Measurements from ENCODE around the gene APBA1.
A peak's percentile ranks its signal among the peaks of the same experiment; 100 is the strongest.
"Not testable (repeated sequence)": the region's sequence is repeated elsewhere in the genome, so short reads cannot be mapped to it uniquely, and the experiment has no call there.

The APBA1 gene

DNA sequence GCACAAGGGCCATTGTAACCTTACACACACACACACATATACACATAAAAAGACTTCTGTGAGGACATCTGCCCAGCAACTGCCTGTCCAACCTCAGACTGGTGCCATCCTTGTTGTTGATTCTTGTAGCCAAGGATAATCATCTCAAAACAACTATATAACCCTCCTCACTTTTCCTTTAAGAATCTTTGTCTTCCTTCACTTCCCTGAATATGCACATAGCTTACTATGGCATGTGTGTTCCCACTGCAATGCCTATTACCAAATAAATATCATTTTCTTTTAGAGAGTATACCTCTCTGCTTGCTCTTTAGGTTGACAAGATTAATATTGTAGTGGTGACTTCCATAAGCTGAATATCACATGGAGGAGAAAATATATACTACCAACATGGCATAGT, 55.2 kb downstream of the APBA1 start:
- H3K4me3 ChIP-seq (ENCODE audit: low read depth, low read length), result no peak overlapping the region
- DNase-seq (ENCODE audit: low read depth), result no peak

DNA sequence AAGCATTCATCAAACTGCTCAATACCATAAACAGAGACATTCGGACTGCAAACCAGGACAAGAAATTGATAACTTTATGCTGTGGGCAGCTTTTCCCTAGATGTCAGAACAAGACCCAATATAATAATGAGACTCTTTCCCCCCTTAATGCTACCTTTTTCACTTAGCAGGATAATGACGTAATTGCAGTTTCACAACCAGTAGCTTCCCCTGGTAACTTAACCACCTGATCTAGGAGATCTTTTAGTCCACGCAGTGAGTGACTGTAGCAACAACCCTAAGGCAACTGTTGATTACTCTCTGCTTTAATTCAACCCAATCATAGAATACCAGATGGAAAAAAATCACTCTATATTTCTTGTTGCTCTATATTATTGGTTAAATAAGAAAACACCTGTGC, 56.3 kb downstream of the APBA1 start:
- H3K4me3 ChIP-seq (ENCODE audit: low read depth, low read length), result no peak overlapping the region
- DNase-seq (ENCODE audit: low read depth), result no peak

DNA sequence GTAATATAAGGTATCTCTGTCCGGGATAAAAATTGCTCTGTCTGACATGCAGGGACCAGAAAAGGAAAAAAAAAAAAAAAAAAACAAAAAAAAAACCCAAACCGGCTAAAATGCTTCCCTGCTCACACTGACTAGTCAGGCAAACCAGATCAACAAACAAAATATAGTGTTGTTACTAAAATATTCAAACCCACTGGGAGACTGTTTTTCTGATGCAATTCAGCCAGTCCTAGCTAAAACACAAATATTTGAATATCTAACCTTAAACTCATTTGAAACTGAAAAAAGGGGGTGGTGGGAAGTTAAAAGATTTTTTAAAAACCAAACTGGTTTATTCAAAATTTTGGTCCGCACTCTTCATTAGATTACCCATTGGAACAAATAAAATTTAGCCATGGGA, 61.0 kb downstream of the APBA1 start:
- H3K4me3 ChIP-seq (ENCODE audit: low read depth, low read length), result no peak overlapping the region
- DNase-seq (ENCODE audit: low read depth), result no peak

DNA sequence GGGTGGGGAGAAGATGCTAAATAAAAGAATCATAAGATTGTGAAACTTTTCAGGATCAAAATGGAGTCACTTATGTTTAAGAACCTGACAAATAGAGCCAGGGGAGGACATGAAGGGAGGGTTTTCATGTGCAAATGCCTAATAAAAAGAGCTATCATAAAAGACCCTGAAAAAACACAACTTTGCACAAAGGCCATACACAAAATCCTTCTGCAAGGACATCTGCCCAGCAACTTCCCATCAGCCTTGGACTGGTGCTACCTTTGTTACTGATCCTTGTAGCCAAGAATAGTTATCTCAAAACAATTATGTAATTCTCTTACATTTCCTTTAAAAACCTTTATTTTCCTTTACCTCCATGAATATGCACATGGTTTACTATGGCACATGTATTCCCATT, 63.0 kb downstream of the APBA1 start:
- DNase-seq (ENCODE audit: low read depth), result no peak
- no peak overlapping the region for H3K4me3 ChIP-seq (ENCODE audit: low read depth, low read length)

DNA sequence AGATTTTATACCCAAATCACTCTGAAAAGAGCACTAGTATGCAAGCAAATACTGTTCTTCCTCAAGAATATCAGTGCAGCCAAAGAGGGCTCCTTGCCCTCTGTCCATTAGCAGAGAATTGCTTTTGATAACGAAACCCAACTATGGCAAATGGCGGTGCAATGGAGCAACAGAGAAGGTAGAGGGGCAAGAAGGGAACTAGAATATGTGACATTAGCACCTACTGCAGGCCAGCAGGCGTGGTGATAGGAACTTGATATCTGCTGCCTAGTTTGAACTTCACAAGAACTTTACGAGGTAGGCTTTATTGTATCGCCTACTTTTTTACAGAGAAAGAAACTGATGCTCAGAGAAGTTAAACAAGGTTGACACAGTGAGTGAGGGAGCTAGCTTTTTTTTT, 66.1 kb downstream of the APBA1 start:
- H3K4me3 ChIP-seq (ENCODE audit: low read depth, low read length), result no peak overlapping the region
- DNase-seq (ENCODE audit: low read depth), result no peak

DNA sequence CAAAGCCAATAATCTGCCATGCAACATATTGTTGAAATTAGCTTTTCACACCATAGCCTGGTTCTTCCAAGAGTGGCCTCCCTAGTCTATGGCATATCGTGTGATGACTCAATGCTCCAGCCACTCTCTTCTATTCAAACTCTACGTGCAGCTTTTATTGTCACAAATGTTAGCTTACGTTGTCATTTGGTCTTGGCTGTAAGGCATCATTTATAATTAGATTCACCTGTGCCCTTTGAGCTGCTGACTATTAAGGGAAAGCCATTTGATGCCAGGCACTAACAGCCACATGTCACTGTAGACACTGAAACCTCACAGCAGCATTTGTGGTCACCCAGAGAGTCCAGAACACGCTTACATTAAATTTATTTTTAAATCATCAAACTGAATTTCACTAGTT, 66.8 kb downstream of the APBA1 start:
- no peak for DNase-seq (ENCODE audit: low read depth)
- H3K4me3 ChIP-seq (ENCODE audit: low read depth, low read length), result no peak overlapping the region

DNA sequence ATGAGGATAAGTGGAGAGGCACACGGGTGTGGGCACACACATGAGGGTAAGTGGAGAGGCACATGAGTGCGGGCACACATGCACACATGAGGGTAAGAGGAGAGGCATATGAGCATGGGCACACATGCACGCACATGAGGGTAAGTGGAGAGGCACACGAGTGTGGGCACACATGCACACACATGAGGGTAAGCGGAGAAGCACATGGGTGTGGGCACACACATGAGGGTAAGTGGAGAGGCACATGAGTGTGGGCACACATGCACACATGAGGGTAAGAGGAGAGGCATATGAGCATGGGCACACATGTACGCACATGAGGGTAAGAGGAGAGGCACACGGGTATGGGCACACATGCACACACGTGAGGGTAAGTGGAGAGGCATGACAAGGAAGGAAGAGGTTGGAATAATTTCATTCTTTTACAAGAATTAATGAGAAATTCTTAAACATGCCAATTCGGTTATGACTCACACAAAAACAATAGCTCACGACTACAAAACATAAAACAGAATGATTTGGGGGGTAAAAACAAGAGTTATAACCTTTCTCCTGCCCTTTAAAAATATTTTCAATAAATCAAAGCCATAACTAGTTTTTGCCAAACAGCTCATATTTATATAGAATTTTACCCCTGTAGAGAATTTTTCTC, 67.5 kb downstream of the APBA1 start:
- no peak for DNase-seq (ENCODE audit: low read depth)
- no peak overlapping the region for H3K4me3 ChIP-seq (ENCODE audit: low read depth, low read length)

DNA sequence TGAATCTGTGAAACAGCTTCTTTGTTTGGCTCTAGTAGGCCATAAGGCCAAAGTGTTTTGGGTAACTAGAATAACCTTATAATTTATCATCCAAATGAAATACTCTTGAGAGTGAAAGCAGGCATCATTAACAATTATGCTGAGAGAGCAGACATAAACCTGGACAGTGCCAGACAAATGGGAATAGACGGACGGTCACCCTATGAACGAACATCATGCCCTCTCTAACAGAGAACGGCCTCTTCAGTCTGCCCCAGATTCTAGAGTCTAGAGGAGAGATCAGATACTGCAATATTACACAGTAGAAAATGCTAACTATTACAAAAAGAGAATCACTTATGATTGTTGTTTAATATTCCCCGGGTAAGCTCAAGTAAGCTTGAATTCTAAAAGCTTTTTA, 68.5 kb downstream of the APBA1 start:
- no peak for DNase-seq (ENCODE audit: low read depth)
- no peak overlapping the region for H3K4me3 ChIP-seq (ENCODE audit: low read depth, low read length)

DNA sequence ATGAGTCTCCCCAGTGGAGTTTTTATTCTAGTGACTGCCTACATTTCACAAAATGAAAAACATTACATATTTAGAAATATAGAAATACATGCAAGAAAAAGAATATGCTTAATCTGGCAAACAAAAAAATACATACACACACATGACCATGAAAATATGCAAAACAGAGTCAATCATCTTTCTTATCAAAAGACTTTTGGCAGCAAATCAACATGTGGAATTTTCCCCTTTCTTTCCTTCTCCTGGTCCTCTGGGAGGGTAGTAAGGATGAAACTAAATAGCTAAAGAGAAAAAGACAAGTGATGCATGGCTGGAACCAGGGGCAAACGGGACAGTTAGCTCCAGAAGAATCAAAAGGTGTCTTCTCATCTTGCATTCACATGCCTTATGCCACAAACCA, 69.4 kb downstream of the APBA1 start:
- no peak for DNase-seq (ENCODE audit: low read depth)
- no peak overlapping the region for H3K4me3 ChIP-seq (ENCODE audit: low read depth, low read length)

DNA sequence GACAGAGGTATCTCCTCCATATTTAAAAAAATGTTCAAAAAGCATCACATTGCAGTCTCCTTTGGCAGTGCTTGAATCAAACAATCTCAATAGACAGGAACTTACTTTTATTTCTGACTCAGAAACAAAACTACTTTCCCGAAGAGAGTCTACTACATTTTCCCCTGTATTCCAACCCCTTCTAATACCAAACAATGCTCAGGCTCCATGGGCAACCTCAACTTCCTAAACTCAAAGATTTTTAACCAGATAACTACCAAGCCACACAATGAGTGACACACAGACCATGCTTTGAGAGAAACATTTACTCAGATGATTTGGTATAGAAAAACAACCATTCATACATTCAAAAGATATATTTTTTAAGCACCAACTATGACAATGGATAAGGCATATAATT, 70.5 kb downstream of the APBA1 start:
- DNase-seq (ENCODE audit: low read depth), result no peak

DNA sequence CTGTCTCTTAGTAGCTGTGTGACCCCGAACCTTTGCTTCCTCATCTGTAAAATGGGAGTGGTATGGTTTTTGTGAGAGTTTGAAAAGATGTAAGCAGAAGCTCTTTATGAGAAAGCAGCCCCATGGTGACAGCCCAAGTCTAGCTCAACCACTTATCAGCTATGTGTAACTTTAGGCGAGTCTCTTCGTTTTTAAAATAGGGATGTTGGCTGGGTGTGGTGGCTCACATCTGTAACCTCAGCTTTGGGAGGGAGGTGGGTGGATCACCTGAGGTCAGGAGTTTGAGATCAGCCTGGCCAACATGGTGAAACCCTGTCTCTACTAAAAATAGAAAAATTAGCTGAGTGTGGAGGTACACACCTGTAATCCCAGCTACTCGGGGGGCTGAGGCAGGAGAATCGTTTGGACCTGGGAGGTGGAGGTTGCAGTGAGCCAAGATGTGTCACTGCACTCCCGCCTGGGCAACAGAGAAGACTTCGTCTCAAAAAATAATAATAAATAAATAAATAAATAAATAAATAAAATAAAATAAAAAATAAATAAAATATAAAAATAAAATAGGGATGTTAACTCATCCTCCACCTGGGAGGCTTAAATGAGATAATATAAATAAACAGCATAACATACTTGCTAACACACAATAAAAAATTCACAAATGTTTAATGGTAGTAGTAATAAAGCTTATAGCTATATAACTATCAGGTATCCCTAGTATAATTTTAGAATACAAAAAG, 71.7 kb downstream of the APBA1 start:
- DNase-seq (ENCODE audit: low read depth), result no peak
- H3K4me3 ChIP-seq (ENCODE audit: low read depth, low read length), result no peak overlapping the region

More for the DNA sequence above, 70.5 kb downstream of the APBA1 start:
- no peak overlapping the region for H3K4me3 ChIP-seq (ENCODE audit: low read depth, low read length)

DNA sequence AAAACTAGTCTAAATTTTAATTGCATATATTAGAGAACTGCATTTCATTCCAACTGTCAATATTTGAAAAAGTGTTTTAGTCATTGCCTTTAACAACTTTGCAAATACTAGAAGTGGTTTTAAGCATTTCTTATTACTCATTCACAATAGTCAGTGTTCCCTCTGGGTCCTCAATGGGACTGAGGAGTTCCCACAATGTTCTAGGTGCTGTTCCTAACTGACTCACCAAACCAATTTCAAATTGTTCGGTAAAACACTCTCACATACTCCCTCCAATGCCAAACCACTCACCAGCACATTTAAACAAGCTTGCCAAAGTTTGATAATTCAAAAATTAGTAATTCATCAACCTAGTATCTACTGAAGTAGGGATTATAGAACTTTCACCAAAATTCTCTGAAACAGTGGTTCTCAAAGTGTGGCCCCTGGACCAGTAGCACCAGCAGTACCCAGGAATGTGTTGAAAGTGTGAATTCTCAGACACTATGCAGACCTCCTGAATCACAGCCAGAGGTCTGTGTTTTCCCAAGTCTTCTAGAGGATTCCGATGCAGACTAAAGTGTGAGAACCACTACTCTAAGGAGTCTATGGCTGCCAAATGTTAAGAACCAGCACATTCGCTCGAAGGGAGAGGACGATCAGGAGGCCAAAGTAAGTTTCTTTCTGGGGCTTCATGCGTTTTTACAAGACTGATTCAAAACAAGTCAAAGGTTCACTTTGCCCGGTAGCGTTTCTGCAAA, 72.8 kb downstream of the APBA1 start:
- DNase-seq (ENCODE audit: low read depth), result peak; percentile 36
- no peak overlapping the region for H3K4me3 ChIP-seq (ENCODE audit: low read depth, low read length)

DNA sequence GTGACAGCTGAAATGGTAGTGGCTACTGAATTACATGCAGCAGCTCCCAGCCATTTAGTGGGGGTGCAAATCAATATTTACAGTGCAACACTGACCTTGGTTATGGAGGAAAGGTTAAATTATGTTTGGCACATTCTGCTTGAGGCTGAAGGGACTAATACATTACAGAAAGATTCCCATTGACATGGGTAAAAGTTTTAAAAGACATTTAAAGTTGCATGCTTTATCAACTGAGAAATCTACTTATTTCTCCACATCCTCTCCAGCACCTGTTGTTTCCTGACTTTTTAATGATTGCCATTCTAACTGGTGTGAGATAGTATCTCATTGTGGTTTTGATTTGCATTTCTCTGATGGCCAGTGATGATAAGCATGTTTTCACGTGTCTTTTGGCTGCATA, 75.3 kb downstream of the APBA1 start:
- not testable (repeated sequence) for DNase-seq (ENCODE audit: low read depth); H3K4me3 ChIP-seq (ENCODE audit: low read depth, low read length)

DNA sequence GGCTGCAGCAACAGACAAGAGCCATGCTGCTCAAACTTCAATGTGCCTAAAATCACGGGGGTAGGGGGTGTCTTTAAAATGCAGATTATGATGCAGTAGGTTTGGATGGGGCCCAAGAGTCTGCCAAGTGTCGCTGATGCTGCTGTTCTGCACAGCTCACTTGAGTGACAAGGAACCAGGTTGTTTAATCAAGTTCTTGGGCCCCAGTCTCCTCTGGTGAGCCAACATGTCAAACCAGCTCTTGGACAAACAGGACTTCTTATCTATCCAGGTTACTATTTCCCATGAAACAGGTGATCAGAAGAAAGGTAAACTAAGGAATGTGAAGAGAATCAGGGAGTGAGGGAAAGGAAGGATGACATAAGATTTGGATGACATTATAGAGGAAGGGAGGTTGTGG, 78.0 kb downstream of the APBA1 start:
- no peak overlapping the region for H3K4me3 ChIP-seq (ENCODE audit: low read depth, low read length)
- no peak for DNase-seq (ENCODE audit: low read depth)

DNA sequence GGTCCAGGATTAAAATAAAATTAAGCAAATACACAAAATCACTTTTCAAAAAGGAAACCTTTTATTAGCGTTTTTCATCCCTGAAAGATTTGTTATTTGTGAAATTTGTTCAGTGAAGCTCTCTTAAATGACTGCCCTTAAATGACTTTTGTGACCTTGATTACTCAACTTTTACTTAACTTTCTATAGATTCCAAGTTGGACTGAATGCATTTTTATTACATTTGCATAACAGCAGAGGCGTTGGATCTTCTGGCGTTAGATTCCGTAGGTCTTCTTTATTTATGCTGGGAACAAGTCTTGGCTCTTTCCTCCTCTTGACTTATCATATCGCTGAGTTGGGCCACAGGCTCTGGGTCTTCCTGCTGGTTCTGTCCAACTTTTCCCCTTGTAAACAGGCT, 78.4 kb downstream of the APBA1 start:
- no peak for DNase-seq (ENCODE audit: low read depth)
- H3K4me3 ChIP-seq (ENCODE audit: low read depth, low read length), result no peak overlapping the region

DNA sequence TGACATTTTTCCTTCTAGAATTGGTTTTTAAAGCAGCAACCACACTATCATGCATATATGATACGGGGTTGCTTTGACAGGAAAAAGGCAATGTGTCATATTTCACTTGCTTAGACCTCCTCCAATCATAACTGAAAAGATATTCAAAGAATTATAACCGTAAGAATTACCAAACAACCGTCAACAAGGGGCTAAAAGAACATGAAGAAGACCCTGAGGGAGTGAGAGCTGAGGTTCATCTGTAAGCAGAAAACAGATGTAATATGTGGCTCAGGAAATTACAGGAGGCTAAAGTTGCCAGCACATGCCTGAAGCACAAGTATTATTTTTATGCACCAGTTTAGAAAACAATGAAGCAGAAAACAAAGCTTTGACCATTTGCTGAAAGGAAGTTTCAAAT, 78.9 kb downstream of the APBA1 start:
- no peak for DNase-seq (ENCODE audit: low read depth)
- no peak overlapping the region for H3K4me3 ChIP-seq (ENCODE audit: low read depth, low read length)

DNA sequence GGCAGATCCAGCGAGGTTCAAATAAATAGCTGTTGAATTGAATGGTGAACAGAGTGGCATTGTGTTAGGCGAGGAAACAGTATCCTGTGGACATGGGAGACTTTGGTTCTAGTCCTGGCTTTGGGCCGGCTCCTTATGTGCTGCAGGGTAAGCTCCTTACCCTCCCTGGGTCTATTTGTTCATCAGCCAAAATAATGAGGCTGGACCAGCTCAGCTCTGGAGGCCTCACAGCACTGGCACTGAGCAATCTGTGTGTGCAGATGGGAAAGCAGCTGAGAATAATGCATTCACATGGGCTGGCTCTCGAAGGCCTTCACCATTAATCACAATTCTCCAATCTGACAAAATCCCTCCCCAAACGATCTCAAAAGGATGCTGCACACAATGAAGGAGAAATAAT, 81.9 kb downstream of the APBA1 start:
- no peak for DNase-seq (ENCODE audit: low read depth)
- H3K4me3 ChIP-seq (ENCODE audit: low read depth, low read length), result no peak overlapping the region

DNA sequence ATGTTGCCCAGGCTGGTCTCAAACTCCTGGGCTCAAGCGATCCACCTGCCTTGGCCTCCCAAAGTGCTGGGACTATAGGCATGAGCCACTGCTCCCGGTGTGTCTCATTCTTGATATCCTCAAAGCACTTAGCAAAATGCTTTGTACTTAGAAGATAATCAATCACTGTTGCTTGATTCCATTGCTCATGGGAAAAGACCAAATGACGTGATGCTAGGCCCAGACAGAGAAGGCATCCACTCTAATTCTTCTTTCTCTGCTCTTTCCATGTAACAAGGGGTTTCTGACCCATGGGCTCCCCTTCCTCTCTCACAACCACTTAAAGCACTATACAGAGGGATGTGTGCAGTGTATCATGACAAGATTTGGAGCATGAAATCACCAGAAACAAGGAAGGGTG, 83.0 kb downstream of the APBA1 start:
- H3K4me3 ChIP-seq (ENCODE audit: low read depth, low read length), result no peak overlapping the region
- DNase-seq (ENCODE audit: low read depth), result no peak

DNA sequence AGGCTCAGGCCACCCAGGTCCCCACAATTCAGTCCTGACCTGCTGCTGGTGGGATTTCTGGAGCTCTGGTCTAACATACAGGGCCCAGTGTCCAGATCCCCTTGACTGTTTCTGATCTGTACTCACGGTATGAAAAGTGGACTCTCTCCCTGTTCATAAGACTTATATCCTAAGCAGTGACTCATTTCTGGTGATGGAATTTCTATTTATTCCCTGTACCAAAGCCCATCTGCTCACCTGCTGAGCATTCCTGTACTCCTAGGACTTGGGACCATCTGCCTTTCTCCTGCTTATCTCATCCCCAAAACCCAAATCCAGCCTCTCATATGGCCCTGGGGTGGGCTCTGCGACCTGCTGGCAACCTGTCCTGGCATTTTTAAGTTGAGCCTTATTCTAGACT, 86.6 kb downstream of the APBA1 start:
- no peak overlapping the region for H3K4me3 ChIP-seq (ENCODE audit: low read depth, low read length)

DNA sequence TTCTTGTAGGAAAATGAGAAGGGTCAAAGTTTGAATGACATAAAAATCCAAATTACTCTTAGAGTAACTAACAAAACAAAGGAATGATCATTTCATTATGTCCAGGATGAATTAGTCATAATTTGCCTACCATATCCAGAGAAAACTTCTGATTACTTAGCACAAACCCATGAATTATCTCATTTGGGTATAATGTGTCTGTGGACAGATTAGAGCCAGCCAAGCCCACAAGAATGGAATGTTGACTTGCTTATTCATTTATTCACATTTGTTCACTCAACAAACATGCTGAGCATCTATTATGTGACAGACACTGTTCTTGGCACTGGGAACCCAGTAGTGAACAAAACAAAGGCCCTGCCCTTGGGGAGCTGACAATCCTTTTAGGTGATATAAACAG, 87.4 kb downstream of the APBA1 start:
- H3K4me3 ChIP-seq (ENCODE audit: low read depth, low read length), result no peak overlapping the region
- no peak for DNase-seq (ENCODE audit: low read depth)

More for the DNA sequence above, 86.6 kb downstream of the APBA1 start:
- DNase-seq (ENCODE audit: low read depth), result no peak
